Stimulated activated CD4-positive, alpha-beta T cell treated with anti-CD3 and anti-CD28 coated beads, TNF-alpha, amount 100 ng/mL, for 4 hours (primary cell): ENCODE results near the gene OR4F3.
"Not testable (repeated sequence)": the region's sequence is repeated elsewhere in the genome, so short reads cannot be mapped to it uniquely, and the experiment has no call there.

ENCODE experiments used
- DNase-seq, 3 experiments: peaks; one replicate each; pipeline ENCODE4 v3.0.0-alpha.2; 2020; ENCODE audit warnings: low read depth in 3 of 3

OR4F3 gene

GRCh38 chr5:181366968-181367367 lies at the start of gene OR4F3:
OR4F3 (plus strand) TSS chr5:181367268.
- not testable (repeated sequence) for DNase-seq
